Gastroesophageal sphincter (tissue), 4 donors: ENCODE data around the gene CHST11. TPM values are rescaled to one million over a fixed set of nuclear protein-coding genes. Genes with fewer than 3 reads are reported as not detected.

Experiments used
- ATAC-seq: fragments of 150-250 bp; one replicate; pipeline ENCODE4 v1.9.1; 2016; ENCODE audit warnings: mild to moderate bottlenecking, moderate library complexity
- H3K27ac ChIP-seq, 4 donors: fragments of 200-600 bp; sonication (generic) in 3 of 4; 1 replicate in 3 of 4; 2 replicates in 1 of 4; pipeline ENCODE4 v1.5.1; 2016 to 2019
- H3K27me3 ChIP-seq: fragments of 200-600 bp; sonication (generic); one replicate; pipeline ENCODE4 v1.5.1; 2019
- H3K36me3 ChIP-seq, 2 donors: fragments of 200-600 bp; sonication (generic); one replicate each; pipeline ENCODE4 v1.5.1; 2019; ENCODE audit warnings: control low read depth in 1 of 2
- H3K4me1 ChIP-seq, 3 donors: fragments of 200-600 bp; sonication (generic); 1 replicate in 2 of 3; 2 replicates in 1 of 3; pipeline ENCODE4 v1.5.1; 2016 to 2019; ENCODE audit warnings: control low read depth in 2 of 3
- H3K4me3 ChIP-seq, 2 donors: fragments of 200-600 bp; sonication (generic); one replicate each; pipeline ENCODE4 v1.5.1; 2019; ENCODE audit warnings: mild to moderate bottlenecking in 1 of 2, moderate library complexity in 1 of 2
- H3K9me3 ChIP-seq, 3 donors: fragments of 200-600 bp; sonication (generic); one replicate each; pipeline ENCODE4 v1.5.1; 2017 to 2019; ENCODE audit warnings: control low read depth in 2 of 3
- CTCF ChIP-seq, 4 experiments: fragments of 200-600 bp in 2 of 4; fragments of 450-650 bp in 2 of 4; sonication (generic) in 1 of 4; IDR thresholded peaks; one replicate each; pipeline ENCODE4 v1.5.1; 2017 to 2019; ENCODE audit warnings: antibody characterized with exemption in 4 of 4, mild to moderate bottlenecking in 2 of 4, moderate library complexity in 2 of 4
- EP300 ChIP-seq: sonication (generic); formaldehyde crosslinking; IDR thresholded peaks from one replicate; pipeline ENCODE4 v1.6.1; 2017; ENCODE audit warnings: antibody characterized with exemption, mild to moderate bottlenecking
- POLR2A ChIP-seq, 2 donors: fragments of 450-650 bp; IDR thresholded peaks; one replicate each; pipeline ENCODE4 v1.6.1; 2017; ENCODE audit warnings: antibody characterized with exemption in 2 of 2, mild to moderate bottlenecking in 2 of 2, moderate library complexity in 1 of 2
- POLR2AphosphoS5 ChIP-seq: sonication (generic); formaldehyde crosslinking; IDR thresholded peaks from one replicate; pipeline ENCODE4 v1.6.1; 2017; ENCODE audit warnings: antibody characterized with exemption
- WGBS, 2 donors: methylation state at CpG; one replicate each; pipeline ENCODE4 v1.1.5; 2018; ENCODE audit warnings: low coverage in 1 of 2; 5-methylcytosine and 5-hydroxymethylcytosine counted together
- total RNA-seq, 4 donors: library from RNA; depleted of rRNA; stranded (reverse); fragments of >200 nt; gene quantifications; one replicate each; pipeline ENCODE4 v1.1.0, GENCODE V29; 2016

CHST11 gene
- total RNA-seq, 4 donors from 2014 or later, result 4.3 to 15.6 (median 11.0) TPM

- Histone ChIP-seq H3K36me3 (no peaks in the 10 kb centered on the region), H3K9me3 (no peaks in the 10 kb centered on the region), H3K4me1 (no peaks in the 10 kb centered on the region), H3K4me3 (no peak overlapping the region), H3K27ac (no peak overlapping the region), H3K27me3 (no peaks in the 10 kb centered on the region)
- no peak for ATAC-seq
- 82 to 100% methylated on average over 5 to 9 of the region's 12 CpGs for WGBS, 2 donors
- TF ChIP-seq CTCF (IDR thresholded peaks at IDR 0.05) (no peak), POLR2AphosphoS5 (no peak), POLR2A (IDR thresholded peaks at IDR 0.05) (no peak), EP300 (no peak)
These were observed 118.9 kb downstream of the CHST11 start for GRCh38 chr12:104575442-104576186.

- Histone ChIP-seq H3K27me3 (no peaks in the 10 kb centered on the region), H3K27ac (no peak overlapping the region), H3K4me1 (peaks cover 0 to 5% (median 0%) of the 10 kb centered on the region in 3 donors), H3K4me3 (no peak overlapping the region), H3K9me3 (no peaks in the 10 kb centered on the region), H3K36me3 (no peaks in the 10 kb centered on the region)
- 98 to 100% methylated on average over 3 to 6 of the region's 6 CpGs for whole genome bisulfite sequencing, 2 donors
- TF ChIP-seq EP300, result no peak
- TF ChIP-seq POLR2AphosphoS5, result no peak
- TF ChIP-seq POLR2A (IDR thresholded peaks at IDR 0.05), result no peak
- no peak for TF ChIP-seq CTCF (IDR thresholded peaks at IDR 0.05)
- ATAC-seq, result no peak
These were observed 119.5 kb downstream of the CHST11 start for GRCh38 chr12:104576187-104576778.

GRCh38 chr12:104576980-104577580 lies 120.3 kb downstream of the CHST11 start:
- Histone ChIP-seq H3K27me3 (no peaks in the 10 kb centered on the region), H3K9me3 (no peaks in the 10 kb centered on the region), H3K4me1 (peaks cover 0 to 10% (median 0%) of the 10 kb centered on the region in 3 donors), H3K4me3 (no peak overlapping the region), H3K27ac (no peak overlapping the region), H3K36me3 (no peaks in the 10 kb centered on the region)
- ATAC-seq, result no peak
- no peak for TF ChIP-seq EP300
- TF ChIP-seq CTCF (IDR thresholded peaks at IDR 0.05), result no peak
- no peak for TF ChIP-seq POLR2AphosphoS5
- no peak for TF ChIP-seq POLR2A (IDR thresholded peaks at IDR 0.05)
- WGBS, 2 donors, result 77 to 96% methylated on average over 5 to 6 of the region's 6 CpGs

- no peak for ATAC-seq
- Histone ChIP-seq H3K27ac (no peak overlapping the region), H3K9me3 (no peaks in the 10 kb centered on the region), H3K27me3 (no peaks in the 10 kb centered on the region), H3K4me3 (no peak overlapping the region), H3K4me1 (peaks cover 0 to 10% (median 0%) of the 10 kb centered on the region in 3 donors), H3K36me3 (no peaks in the 10 kb centered on the region)
- TF ChIP-seq EP300, result no peak
- no peak for TF ChIP-seq POLR2A (IDR thresholded peaks at IDR 0.05)
- no peak for TF ChIP-seq CTCF (IDR thresholded peaks at IDR 0.05)
- no peak for TF ChIP-seq POLR2AphosphoS5
- WGBS, 2 donors, result 78 to 80% methylated on average over 3 to 6 of the region's 6 CpGs
These were observed 120.8 kb downstream of the CHST11 start for GRCh38 chr12:104577581-104577981.
